ENCODE data around the gene TMEM229B.

Gene TMEM229B

DNA sequence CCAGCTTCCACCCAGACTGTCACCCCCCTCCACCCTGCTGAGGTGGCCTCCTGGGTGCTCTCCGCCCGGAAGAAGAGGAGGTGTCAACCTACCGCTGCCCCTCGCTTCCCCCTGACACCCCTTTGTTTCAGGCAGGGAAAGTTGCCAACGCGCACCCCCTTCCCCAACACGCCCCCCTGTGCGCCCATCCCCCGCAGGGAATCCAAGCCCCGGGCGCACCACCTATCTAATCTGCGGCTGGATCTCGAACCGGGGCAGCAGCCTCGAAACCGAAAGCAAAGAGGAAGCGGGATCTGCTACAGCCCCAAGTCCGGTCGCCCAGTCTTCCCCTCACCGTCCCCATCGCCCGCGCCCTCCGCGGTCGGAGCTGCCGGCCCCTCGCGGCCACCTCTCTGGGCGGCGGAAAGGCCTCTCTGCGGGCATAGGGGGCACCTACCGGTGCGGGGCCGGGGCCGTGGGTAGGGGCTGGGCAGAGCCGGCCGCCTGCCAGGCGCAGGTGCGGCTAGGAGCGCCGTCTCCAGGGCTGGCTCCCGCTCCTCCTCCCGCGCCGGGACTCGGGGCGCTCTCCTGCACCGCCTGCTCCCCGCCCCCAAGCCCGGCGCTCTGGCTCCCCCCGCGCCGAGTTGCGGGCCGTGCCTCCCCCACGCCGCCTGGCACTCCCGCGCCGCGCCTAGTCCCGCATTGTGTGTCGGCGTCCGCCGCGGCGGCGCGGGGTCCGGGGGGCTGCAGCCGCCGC lies 26.3 kb upstream of the TMEM229B start:
- peak in 1 of 2 experiments; percentile 80 for DNase-seq

DNA sequence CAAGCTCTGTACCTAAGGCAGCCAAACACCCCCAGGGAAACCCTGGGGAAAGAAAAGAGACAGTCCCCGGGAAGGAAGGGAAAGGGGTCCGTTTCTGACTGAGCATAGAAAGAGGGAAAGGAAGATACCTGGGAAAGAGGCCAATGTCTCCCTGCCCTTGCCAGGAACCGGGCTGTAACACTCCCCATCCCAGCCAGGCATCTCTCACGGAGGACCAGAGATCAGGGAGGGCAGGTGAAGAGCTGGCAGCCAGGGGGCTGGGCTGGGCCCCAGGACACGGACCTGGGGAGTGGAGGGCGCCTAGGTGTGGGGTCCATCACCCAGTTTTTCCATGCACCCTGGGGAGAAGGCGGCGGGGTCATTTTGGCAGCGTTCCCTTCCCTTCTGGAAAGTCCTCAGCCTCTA lies 25.7 kb upstream of the TMEM229B start:
- peak in 1 of 2 experiments; percentile 30 for DNase-seq

DNA sequence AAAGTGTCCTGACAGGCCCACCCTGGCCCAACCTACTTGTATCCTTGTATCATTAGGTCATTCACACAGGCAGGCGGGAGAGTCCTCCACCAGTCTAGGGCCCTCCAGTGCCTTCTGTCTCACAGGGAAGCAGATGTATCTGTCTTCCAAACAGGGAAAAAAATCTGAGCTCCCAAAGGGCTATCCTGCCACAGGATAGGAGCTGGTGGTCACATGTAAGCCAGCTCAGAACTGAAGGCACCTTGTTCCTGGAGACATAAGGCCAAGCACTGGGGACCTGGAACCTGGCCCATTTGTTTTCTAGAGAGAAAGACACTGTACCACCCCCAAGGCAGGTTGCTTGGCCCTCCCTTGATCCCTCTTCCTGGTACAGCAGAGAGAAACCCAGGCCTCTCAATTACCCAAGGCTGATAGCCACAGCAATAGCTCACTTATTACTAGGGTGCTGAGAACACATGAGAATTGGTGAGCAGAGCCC lies 25.1 kb upstream of the TMEM229B start:
- DNase-seq = no peak

DNA sequence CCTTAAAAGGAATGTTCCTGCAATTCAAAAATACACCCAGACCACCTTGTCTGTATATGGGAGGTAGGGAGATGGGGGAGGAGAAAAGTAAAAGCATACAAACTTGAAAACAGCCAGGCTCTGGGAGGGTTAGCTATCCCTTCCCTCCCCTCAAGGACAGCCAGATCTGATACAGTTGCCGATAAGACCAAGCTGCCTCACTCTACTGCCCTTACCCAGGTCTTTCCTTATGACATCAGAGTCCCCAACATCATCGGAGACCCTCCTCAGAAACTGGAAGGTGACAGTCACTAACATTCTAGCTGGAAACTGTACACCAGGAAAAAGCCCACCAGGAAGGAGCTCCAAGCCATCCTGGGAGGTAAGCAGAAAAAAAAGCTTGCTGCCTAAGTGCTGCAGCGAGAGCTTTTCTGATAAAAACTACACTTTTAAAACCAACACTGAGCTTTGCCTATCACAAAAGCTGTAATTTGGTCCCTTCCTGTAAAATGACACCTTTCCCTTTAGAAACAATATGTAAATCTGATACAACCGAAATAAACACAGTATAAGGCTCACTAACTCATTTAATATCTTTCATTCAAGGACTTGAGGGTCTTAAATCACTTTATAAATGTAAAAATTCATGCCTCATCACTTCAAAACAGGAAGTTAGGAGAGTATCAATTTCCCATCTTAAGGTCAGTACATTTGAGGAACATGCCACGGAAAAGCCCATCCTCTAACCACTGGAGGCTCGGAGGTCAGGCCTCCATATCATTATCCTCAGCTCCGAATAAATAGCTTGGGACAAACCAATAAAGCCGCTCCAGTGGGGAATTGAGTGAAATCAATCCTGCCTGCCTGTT lies 24.2 kb upstream of the TMEM229B start:
- peak in 1 of 2 experiments; percentile 26 for DNase-seq

DNA sequence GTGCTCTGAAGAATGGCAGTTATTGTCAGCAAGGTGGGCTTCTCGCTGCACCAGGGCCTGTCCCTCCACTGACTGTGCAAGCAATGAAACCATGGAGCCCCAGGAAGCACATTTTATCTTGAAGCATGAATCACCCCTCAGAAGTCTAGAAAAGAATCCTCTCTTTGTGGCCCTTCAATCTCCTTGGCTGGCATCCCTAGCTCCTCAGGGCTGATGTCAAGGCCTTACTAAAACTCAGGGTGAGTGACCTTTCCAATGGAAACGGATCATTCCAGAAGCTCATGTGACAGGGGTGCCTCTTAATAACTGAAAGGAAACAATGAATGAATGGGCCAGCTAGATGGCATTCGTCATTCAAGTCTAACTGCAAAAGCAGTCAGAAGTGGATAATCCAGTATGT lies 22.3 kb upstream of the TMEM229B start:
- no peak for DNase-seq

GRCh38 chr14:67510121-67510520 lies 21.6 kb upstream of the TMEM229B start:
- no peak for DNase-seq

GRCh38 chr14:67508956-67509355 lies 20.4 kb upstream of the TMEM229B start:
- DNase-seq = no peak

GRCh38 chr14:67505254-67505653 lies 16.7 kb upstream of the TMEM229B start:
- no peak for DNase-seq

DNA sequence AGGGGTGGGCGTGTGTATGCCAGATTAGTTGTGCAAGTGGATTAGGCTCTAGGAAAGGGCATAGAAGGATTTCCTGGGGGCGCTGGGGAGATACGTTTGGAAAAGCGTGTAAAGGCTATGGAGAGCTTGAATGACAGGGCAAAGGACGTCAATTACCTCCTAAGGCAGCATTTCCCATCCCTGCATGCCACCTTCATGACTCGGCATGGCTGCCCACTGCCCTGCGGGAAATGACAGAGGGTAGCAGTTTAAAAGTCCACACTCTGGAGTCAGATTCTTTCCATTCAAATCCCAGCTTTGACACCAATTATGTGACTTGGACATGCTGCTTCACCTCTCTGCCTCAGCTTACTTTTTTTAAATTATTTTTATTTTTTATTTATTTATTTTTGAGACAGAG lies 14.8 kb upstream of the TMEM229B start:
- no peak for DNase-seq

DNA sequence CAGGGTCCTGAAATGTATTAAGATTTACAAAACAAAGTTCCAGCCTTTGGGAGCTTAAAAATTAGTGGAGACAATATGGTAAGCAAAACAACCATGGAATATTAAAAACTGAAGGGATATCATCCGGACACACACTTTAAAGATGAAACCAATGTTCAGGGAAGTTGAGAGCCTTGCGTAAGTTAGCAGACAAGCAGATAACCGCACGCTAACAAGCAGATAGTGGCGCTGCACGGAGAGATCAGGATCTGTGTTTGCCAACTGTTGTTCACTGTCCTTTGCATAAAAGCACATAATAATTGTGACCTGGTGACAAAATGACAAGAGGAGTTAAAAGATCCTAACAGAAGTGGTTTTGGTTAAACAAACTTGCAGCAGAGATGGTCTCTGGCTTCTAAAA lies 14.3 kb upstream of the TMEM229B start:
- DNase-seq = peak; percentile 48 to 59

GRCh38 chr14:67501670-67502069 lies 13.1 kb upstream of the TMEM229B start:
- DNase-seq = no peak

- no peak for DNase-seq
These were observed 12.5 kb upstream of the TMEM229B start for GRCh38 chr14:67500981-67501380.

DNA sequence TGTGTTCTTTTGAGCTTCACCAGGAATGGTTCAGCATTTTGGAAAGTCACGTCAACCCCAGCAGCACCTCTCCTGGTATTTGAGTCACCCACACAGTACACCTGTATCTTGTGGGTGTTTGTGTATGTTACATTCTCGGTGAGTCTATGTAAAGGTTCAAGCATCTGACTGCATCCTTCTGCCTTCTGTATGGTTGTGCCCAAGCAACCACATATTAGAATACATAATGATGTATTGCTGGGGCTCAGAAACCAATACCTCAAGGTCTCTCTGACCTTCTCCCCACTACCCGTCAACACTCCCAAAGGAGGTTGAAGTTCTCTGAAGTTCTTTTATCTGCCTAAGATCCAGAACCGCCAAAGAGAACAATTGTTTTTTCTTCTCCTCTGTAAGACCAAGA lies 9.2 kb upstream of the TMEM229B start:
- no peak for DNase-seq

GRCh38 chr14:67497216-67497615 lies 8.7 kb upstream of the TMEM229B start:
- no peak for DNase-seq

GRCh38 chr14:67495827-67496226 lies 7.3 kb upstream of the TMEM229B start:
- no peak for DNase-seq

GRCh38 chr14:67493092-67493717 lies 4.7 kb upstream of the TMEM229B start:
- DNase-seq = no peak

- DNase-seq = no peak
These were observed 4.0 kb upstream of the TMEM229B start for GRCh38 chr14:67492538-67492937.

DNA sequence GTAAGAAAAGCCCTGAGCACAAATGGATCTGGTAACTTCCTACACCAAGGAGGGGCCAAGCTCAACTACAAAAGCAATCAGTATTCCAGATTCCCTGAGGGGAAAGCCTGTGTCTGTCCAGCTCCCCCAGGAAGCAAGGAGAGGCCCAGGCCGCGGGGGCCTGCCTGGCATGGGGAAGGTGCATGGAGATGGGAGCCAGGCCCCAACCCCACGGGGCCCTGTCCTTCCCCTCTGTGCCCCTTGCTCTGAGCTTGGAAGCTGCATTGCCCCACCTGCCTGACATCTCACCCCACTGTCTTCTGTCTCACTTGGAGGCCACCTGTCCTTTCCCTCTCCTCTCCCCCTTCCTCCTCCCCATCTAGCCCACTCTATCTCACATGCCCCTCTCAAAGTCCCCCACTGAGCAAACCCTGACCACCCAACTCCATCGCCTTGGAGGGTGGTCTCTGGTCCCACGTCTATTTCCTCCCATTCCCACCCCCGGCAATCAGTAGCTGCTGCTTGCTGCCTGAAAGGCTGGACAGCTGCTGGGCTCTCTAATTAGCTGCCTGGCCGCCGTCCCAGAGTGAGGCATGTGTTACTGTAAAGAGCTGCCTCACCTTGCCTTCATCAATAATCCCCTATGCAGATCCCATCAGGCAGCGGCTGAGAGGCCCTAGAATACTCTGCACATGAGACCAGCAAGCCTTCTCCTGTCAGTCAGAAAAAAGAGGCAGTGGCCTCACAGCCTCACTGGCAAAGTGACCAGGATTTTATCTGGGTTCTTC lies 3.4 kb upstream of the TMEM229B start:
- DNase-seq = no peak

DNA sequence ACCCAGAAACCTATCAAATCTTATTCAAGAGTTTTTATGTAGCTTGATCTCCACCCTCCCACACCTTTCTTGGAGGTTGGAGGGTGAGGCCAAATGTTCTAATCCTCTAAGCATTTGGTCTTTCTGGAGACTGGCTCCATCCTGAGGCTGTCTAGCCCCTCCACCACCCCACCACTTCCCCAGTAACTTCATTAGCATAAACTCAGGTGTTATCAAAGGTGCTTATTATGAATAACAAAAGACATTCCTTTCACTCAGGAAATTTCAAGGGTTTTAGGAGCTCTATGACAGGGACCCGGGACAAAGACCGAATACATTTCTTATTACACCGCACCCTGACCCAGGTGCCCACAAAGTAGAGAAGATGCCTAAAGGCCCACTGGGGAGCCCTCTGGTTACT lies 2.8 kb upstream of the TMEM229B start:
- DNase-seq = no peak

GRCh38 chr14:67490196-67490595 lies 1.7 kb upstream of the TMEM229B start:
- no peak for DNase-seq

GRCh38 chr14:67487332-67487731 lies 1.2 kb downstream of the TMEM229B start:
- DNase-seq = no peak

DNA sequence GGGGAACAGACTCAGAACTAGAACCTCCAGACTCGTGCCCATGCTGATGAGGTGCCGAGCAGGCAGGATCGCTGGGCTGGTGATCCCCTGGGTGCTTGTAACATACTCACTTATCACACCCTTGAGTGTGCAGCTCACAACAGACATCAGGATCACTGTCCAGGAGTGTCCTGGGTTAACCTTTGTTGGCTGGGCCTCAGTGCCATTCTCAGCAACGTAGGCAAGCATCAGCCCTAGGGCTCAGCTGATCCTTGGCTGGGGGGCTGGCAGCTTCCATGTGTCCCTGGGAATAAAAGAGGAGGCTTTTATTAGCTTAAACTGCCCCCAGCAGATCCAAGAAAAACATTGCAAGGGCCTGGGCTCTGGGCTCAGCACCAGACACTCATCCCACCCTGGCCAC lies 1.6 kb downstream of the TMEM229B start:
- no peak for DNase-seq
